ENCODE data around the gene ASB10. TPM values are rescaled to one million over a fixed set of nuclear protein-coding genes. Genes with fewer than 3 reads are reported as not detected.

The ASB10 gene
- total and polyA plus RNA-seq, 2 of the 13 experiments (the other 11 are each of a cell fraction or from before 2014, with no cell fraction given) = not detected

DNA sequence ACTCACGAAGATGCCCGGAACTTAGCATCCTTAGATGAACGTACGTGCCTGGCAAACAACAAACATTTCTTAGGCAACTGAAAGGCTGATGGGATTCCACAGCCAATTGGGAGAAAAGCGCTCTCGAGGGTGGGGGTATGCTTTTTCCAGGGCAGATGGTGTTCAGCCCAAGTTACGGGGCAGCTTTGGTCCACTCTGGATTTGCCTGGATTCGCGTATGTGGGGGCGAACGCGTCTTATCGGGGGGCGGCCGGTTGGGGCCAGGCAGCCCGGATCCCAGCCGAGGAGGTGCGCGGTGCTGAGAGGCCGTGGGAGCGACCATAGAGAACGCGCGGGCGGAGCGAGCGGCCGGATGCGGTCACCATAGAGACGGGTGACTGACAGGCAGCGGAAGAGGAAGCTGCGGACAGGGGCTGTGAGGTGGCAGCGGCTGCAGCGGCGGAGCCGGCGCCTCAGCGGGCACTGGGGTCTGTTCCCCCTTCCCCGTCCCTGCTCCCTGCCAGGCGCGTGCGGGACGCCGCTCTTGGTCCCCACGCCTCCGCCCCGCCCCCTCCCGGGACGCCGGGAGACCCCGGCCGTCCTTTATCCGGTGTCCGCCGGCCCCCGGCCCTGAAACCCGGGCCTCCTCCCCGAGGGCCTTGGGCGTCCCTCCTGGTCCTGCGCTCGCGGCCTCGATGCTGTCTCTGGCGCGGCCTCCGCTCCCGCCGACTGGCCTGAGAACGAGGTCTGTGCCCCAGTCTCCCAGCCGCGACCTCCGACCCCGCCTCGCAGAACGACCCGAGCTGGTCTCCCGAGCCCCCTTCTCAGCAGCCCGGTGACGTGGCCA, 45.3 kb upstream of the ASB10 start, which contains the start of gene CHPF2 (continued):
- TF ChIP-seq, protein P1, sequence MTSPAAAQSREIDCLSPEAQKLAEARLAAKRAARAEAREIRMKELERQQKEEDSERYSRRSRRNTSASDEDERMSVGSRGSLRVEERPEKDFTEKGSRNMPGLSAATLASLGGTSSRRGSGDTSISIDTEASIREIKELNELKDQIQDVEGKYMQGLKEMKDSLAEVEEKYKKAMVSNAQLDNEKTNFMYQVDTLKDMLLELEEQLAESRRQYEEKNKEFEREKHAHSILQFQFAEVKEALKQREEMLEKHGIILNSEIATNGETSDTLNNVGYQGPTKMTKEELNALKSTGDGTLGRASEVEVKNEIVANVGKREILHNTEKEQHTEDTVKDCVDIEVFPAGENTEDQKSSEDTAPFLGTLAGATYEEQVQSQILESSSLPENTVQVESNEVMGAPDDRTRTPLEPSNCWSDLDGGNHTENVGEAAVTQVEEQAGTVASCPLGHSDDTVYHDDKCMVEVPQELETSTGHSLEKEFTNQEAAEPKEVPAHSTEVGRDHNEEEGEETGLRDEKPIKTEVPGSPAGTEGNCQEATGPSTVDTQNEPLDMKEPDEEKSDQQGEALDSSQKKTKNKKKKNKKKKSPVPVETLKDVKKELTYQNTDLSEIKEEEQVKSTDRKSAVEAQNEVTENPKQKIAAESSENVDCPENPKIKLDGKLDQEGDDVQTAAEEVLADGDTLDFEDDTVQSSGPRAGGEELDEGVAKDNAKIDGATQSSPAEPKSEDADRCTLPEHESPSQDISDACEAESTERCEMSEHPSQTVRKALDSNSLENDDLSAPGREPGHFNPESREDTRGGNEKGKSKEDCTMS (CRISPR knock-in tag; conservative IDR thresholded peaks at IDR 0.05) = no peak
- TF ChIP-seq KDM5B (CRISPR knock-in tag; IDR thresholded peaks at IDR 0.05; ENCODE audit: borderline replicate concordance) (peak; percentile 15; the same call in 1 of the 2 replicates), ZNF235 (CRISPR knock-in tag; IDR thresholded peaks at IDR 0.05; ENCODE audit: borderline replicate concordance) (no peak), ASH2L (IDR thresholded peaks at IDR 0.05; ENCODE audit: insufficient read length, low read depth, low read length) (peak; percentile 41), NR0B2 (CRISPR knock-in tag; IDR thresholded peaks at IDR 0.05) (no peak), HNRNPL (IDR thresholded peaks at IDR 0.05; ENCODE audit: low read depth, low read length) (no peak), ZNF570 (CRISPR knock-in tag; IDR thresholded peaks at IDR 0.05; ENCODE audit: borderline replicate concordance) (no peak), SUZ12 (IDR thresholded peaks at IDR 0.05; ENCODE audit: low read depth, low read length) (no peak), ZBTB49 (CRISPR knock-in tag; IDR thresholded peaks at IDR 0.05; ENCODE audit: borderline replicate concordance) (no peak), BCL3 (CRISPR knock-in tag; IDR thresholded peaks at IDR 0.05) (no peak), YEATS2 (CRISPR knock-in tag; IDR thresholded peaks at IDR 0.05; ENCODE audit: borderline replicate concordance) (0 out of 2 replicates have a peak, but pooled peaks have one; percentile 64), ZNF788 (CRISPR knock-in tag; IDR thresholded peaks at IDR 0.05; ENCODE audit: borderline replicate concordance) (peak; percentile 64; the same call in 1 of the 2 replicates), DBP (CRISPR knock-in tag; IDR thresholded peaks at IDR 0.05; ENCODE audit: not compliant biosample characterization) (no peak), TBX2 (CRISPR knock-in tag; IDR thresholded peaks at IDR 0.05; ENCODE audit: borderline replicate concordance) (peak; percentile 57; the same call in 1 of the 2 replicates), KMT2A (CRISPR knock-in tag; IDR thresholded peaks at IDR 0.05) (peak; percentile 89), RXRA (CRISPR knock-in tag; IDR thresholded peaks at IDR 0.05) (0 out of 2 replicates have a peak, but pooled peaks have one; percentile 37), TEAD3 (CRISPR knock-in tag; optimal IDR thresholded peaks at IDR 0.05; ENCODE audit: borderline replicate concordance) (no peak), ATF7 (IDR thresholded peaks at IDR 0.05) (no peak), ATF7 (CRISPR knock-in tag; IDR thresholded peaks at IDR 0.05) (no peak), TRIM24 (CRISPR knock-in tag; IDR thresholded peaks at IDR 0.05) (no peak)
